Cardiac muscle cell (in vitro differentiated cells and primary cell): ENCODE results near the gene WASHC3. TPM values are rescaled to one million over a fixed set of nuclear protein-coding genes. Genes with fewer than 3 reads are reported as not detected.

Experiments used
- DNase-seq, 2 donors: peaks; one replicate each; pipeline versions ENCODE4 v3.0.0 to v3.0.0-alpha.2; 2010 to 2017; ENCODE audit warnings: low read depth in 1 of 2, low spot score in 1 of 2
- H3K27ac ChIP-seq: fragments of 200-600 bp; sonication (generic); 2 replicates; pipeline ENCODE4 v1.5.1; 2016
- H3K27me3 ChIP-seq: fragments of 200-600 bp; sonication (generic); 2 replicates; pipeline ENCODE4 v1.6.0; 2016; ENCODE audit warnings: control low read depth
- H3K36me3 ChIP-seq: fragments of 200-600 bp; sonication (generic); 2 replicates; pipeline ENCODE4 v1.5.1; 2016; ENCODE audit warnings: control low read depth
- H3K4me1 ChIP-seq: fragments of 200-600 bp; sonication (generic); 2 replicates; pipeline ENCODE4 v1.8.1; 2017; ENCODE audit warnings: low read depth, mild to moderate bottlenecking, mixed run types
- H3K4me3 ChIP-seq: fragments of 200-600 bp; sonication (generic); 2 replicates; pipeline ENCODE4 v1.5.1; 2016; ENCODE audit warnings: mild to moderate bottlenecking
- H3K9me3 ChIP-seq: fragments of 200-600 bp; sonication (generic); 2 replicates; pipeline ENCODE4 v1.5.1; 2017; ENCODE audit warnings: low read depth, mild to moderate bottlenecking, control low read depth
- CTCF ChIP-seq: IDR thresholded peaks from 2 replicates; pipeline ENCODE4 v1.5.1; 2012; ENCODE audit warnings: low read depth, mild to moderate bottlenecking, low read length
- polyA plus RNA-seq: library from polyadenylated mRNA; unstranded; fragments of >200 nt; fragmentation: Nextera tagmentation; extraction: Ambion mirVana; gene quantifications from 2 replicates; pipeline ENCODE4 v1.2.1, GENCODE V29; 2016
- total RNA-seq: library from RNA; depleted of rRNA; stranded (reverse); fragments of >200 nt; gene quantifications from 2 replicates; pipeline ENCODE4 v1.2.3, GENCODE V29; 2016

WASHC3 gene
- total and polyA plus RNA-seq, 2 experiments from 2014 or later: 40.0 to 89.2 TPM

GRCh38 chr12:102016472-102016871 is 45.3 kb downstream of the WASHC3 start:
- Histone ChIP-seq H3K4me3 (no peak overlapping the region), H3K36me3 (no peaks in the 10 kb centered on the region), H3K27me3 (no peaks in the 10 kb centered on the region), H3K27ac (no peak overlapping the region), H3K4me1 (no peaks in the 10 kb centered on the region), H3K9me3 (no peaks in the 10 kb centered on the region)
- DNase-seq: no peak
- no peak for TF ChIP-seq CTCF

- no peak for TF ChIP-seq CTCF
- no peaks in the 10 kb centered on the region for H3K4me1 ChIP-seq
- no peak overlapping the region for H3K4me3 ChIP-seq
- H3K27ac ChIP-seq: no peak overlapping the region
- H3K36me3 ChIP-seq: no peaks in the 10 kb centered on the region
- H3K9me3 ChIP-seq: no peaks in the 10 kb centered on the region
- no peaks in the 10 kb centered on the region for H3K27me3 ChIP-seq
- DNase-seq: no peak
These were observed 51.4 kb downstream of the WASHC3 start for GRCh38 chr12:102010265-102010994.

- H3K9me3 ChIP-seq: no peaks in the 10 kb centered on the region
- H3K27me3 ChIP-seq: no peaks in the 10 kb centered on the region
- no peak for TF ChIP-seq CTCF
- H3K4me3 ChIP-seq: no peak overlapping the region
- no peaks in the 10 kb centered on the region for H3K4me1 ChIP-seq
- H3K27ac ChIP-seq: no peak overlapping the region
- DNase-seq: no peak
- no peaks in the 10 kb centered on the region for H3K36me3 ChIP-seq
These were observed 52.0 kb downstream of the WASHC3 start for GRCh38 chr12:102009796-102010195.

GRCh38 chr12:102008615-102009126 is 53.1 kb downstream of the WASHC3 start:
- Histone ChIP-seq H3K4me3 (no peak overlapping the region), H3K27ac (no peak overlapping the region), H3K9me3 (no peaks in the 10 kb centered on the region), H3K27me3 (no peaks in the 10 kb centered on the region), H3K4me1 (no peaks in the 10 kb centered on the region), H3K36me3 (no peaks in the 10 kb centered on the region)
- TF ChIP-seq CTCF: no peak
- DNase-seq: no peak

- TF ChIP-seq CTCF: no peak
- Histone ChIP-seq H3K27me3 (no peaks in the 10 kb centered on the region), H3K36me3 (no peaks in the 10 kb centered on the region), H3K4me1 (no peaks in the 10 kb centered on the region), H3K9me3 (no peaks in the 10 kb centered on the region), H3K27ac (no peak overlapping the region), H3K4me3 (no peak overlapping the region)
- no peak for DNase-seq
These were observed 56.5 kb downstream of the WASHC3 start for GRCh38 chr12:102005256-102005655.
